NCI-H187 treated with DMSO at 0.1 percent for 48 hours (cell line): ENCODE measurements around the gene RPS6KA1.
"Not testable (repeated sequence)": the region's sequence is repeated elsewhere in the genome, so short reads cannot be mapped to it uniquely, and the experiment has no call there.

Experiments
- DNase-seq: peaks from one replicate; lab custom pipeline; 2025; lab: John Stamatoyannopoulos, UW

Gene RPS6KA1

DNA sequence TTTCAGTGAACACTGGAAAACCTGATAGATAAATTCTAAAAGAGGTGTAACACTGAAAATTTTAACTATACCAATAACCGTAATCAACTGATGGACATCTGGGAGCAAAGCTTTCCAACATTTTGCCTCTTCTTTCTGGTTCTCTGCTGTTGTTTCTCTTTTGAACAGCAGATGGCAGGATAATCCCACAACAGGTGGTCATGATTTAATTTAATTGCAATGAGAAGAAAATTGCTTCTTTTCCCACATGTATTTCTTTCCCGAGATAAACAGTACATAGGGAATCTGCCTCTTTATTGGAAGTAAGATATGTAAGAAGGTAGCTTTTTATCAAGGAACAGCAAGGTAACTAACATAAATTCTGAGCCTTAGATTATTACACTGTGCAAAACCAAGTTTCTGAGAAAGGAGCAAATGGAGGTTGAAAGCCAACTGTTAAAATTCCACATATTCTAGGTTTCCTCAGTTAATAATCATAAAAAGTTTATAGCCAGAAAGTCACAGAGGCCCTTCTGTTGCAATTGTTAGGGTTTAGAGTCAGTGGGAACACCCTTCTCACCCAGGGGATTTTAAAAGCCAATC, 72.9 kb downstream of the RPS6KA1 start:
- DNase-seq = peak; percentile 36

DNA sequence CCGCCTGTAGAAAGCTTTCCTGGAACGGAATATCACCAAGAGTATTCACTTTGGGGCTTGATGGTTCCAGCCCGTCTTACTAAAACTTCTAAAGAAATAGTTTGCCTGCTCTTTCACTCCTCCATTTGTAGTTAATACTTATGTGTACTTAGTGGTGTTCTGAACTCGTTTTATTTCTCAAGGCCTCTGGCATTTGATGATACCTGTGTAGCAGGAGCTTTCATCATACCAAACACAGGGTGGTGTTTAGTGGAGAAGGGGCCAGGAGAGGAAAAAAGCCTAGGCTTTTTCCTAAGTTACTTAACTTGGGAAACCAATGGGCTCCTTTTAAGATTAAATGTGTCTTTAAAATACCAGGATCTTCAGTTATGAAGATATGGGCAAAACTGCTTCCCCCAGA, 74.3 kb downstream of the RPS6KA1 start:
- no peak for DNase-seq

- DNase-seq = no peak
Observed at GRCh38 chr1:26607186-26607585, 77.6 kb downstream of the RPS6KA1 start.

DNA sequence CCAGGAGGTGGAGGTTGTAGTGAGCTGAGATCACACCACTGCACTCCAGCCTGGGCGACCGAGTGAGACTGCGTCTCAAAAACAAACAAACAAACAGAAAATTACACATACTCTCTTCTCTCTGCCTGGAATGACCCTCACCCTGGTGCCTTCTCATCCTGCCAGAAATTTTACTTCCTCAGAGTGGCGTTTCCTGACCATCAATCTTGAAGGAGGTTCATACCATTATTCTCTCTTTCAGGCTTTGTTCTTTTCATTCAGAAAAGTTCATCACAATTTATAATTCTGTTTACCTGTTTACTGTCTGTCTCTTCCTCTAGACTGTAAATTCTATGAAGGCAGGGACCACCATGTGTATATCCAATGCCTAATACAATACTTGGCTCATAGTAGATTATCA, 79.3 kb downstream of the RPS6KA1 start:
- no peak for DNase-seq

DNA sequence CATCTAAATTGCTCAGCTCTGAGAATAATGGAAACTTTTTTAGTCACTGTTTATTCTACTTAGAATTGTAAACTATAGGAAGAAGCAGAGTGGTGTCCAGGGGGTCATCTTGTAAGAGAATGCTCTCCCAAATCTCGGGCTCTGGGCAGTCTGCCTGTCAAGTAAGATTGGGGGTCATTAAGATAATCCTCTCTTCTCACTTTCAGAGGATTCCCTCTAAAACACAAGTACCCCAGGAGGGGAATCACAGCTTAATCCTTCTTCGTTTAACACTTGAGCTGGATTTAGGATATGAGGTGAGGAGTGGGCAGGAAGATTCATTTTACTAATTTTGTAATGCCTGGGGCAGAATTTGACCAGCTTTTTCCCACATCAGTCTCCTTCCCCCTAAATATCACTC, 81.2 kb downstream of the RPS6KA1 start:
- no peak for DNase-seq

DNA sequence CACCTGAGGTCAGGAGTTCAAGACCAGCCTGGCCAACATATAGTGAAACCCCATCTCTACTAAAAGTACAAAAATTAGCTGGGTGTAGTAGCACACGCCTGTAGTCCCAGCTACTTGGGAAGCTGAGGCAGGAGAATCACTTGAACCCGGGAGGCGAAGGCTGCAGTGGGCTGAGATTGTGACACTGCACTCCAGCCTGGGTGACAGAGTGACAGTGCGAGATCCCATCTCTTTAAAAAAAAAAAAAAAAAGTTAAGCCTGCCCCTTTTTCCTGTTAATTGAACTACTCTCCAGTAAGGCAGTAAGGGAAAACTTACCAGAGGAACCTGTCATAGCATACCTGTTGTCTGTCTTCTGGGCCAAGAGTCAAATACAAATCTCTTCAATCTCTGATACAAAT, 83.1 kb downstream of the RPS6KA1 start:
- DNase-seq = not testable (repeated sequence)

DNA sequence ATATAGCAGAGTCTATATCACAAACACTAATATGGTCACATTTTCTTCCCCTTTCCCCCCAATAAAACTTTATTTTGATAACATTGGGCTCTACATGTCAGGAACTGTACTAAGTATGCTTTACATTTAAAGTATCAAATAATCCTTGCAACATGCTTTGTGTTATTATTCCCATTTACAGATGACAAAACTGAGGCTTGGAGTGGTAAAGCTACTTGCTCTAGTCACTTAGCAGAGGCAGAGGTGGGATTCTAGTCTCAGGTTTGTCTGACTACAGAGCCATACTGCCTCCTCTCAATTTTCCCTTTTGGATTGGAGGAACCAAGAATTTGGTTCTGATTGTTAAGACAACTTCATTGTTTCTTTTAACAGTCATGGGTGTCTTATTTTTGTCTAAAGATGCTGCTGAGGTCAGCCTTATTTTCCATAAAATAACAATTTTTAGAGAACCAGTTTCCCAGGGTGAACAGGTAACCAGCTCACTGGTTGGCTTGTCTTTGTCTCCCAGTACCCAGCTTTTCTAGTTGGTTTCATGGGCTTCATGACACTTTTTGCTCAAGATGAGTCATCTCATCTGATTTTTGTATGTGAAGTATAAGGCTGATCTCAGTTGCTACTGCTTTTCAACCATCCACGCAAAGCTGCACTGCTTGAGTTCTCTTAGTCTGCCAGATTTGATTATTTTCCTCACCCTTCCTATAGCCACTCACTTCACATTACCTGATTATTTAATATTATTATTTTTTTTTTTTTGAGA, 85.3 kb downstream of the RPS6KA1 start:
- no peak for DNase-seq

GRCh38 chr1:26616881-26617280, 87.3 kb downstream of the RPS6KA1 start:
- DNase-seq = no peak

- DNase-seq = no peak
Observed at GRCh38 chr1:26618561-26618960, 89.0 kb downstream of the RPS6KA1 start.
